SK-N-MC (cell line): ENCODE data around the gene GNA15.
A peak's percentile ranks its signal among the peaks of the same experiment; 100 is the strongest.

ENCODE experiments used
- DNase-seq: peaks from one replicate; pipeline ENCODE4 v3.0.0-alpha.2; 2011; ENCODE audit warnings: low read depth, low spot score
- H3K27ac ChIP-seq: fragments of 200-600 bp; sonication (generic); 2 replicates; pipeline ENCODE4 v1.5.1; 2016; ENCODE audit warnings: mixed run types
- H3K36me3 ChIP-seq: fragments of 200-600 bp; sonication (generic); 2 replicates; pipeline ENCODE4 v1.6.1; 2017; ENCODE audit warnings: antibody characterized with exemption, low read length, mixed read lengths; ENCODE audit not compliant: insufficient read depth
- H3K4me3 ChIP-seq: fragments of 200-600 bp; sonication (generic); 2 replicates; pipeline ENCODE4 v1.5.1; 2016
- H3K9ac ChIP-seq: fragments of 200-600 bp; sonication (generic); 2 replicates; pipeline ENCODE4 v1.8.0; 2017; ENCODE audit warnings: mixed run types, mixed read lengths; ENCODE audit not compliant: insufficient read length
- H3K9me3 ChIP-seq: fragments of 200-600 bp; sonication (generic); 2 replicates; pipeline ENCODE4 v1.6.1; 2017; ENCODE audit warnings: low read depth, mild to moderate bottlenecking, antibody characterized with exemption, low read length, moderate library complexity, mixed read lengths
- EZH2 ChIP-seq: fragments of 200-600 bp; sonication (generic); IDR thresholded peaks from one replicate; pipeline ENCODE4 v1.6.1; 2017; ENCODE audit warnings: antibody characterized with exemption
- FOXP2 ChIP-seq: optimal IDR thresholded peaks from 2 replicates; pipeline ENCODE3; 2011; ENCODE audit warnings: mild to moderate bottlenecking, moderate library complexity; ENCODE audit not compliant: insufficient read depth; ENCODE audit errors: extremely low read length, control extremely low read depth
- POLR2AphosphoS5 ChIP-seq: IDR thresholded peaks from 2 replicates; pipeline ENCODE4 v1.6.1; 2012; ENCODE audit warnings: mild to moderate bottlenecking, low read depth, low read length, borderline replicate concordance

GNA15 gene

GRCh38 chr19:3183721-3184641, 48.1 kb downstream of the GNA15 start:
- no peaks in the 10 kb centered on the region for H3K9me3 ChIP-seq
- H3K36me3 ChIP-seq = peaks cover 2% of the 10 kb centered on the region; the same call in 1 of the 2 replicates
- H3K27ac ChIP-seq = no peak overlapping the region
- no peak overlapping the region for H3K9ac ChIP-seq
- peak overlapping the region; percentile 93; the same call in 1 of the 2 replicates for H3K4me3 ChIP-seq
- DNase-seq = no peak
- TF ChIP-seq POLR2AphosphoS5 (no peak), EZH2 (no peak), FOXP2 (no peak)

GRCh38 chr19:3184847-3185460, 49.1 kb downstream of the GNA15 start:
- no peak for DNase-seq
- Histone ChIP-seq H3K36me3 (peaks cover 3% of the 10 kb centered on the region; the same call in 1 of the 2 replicates), H3K27ac (peak overlapping the region; percentile 73; the same call in 1 of the 2 replicates), H3K9me3 (no peaks in the 10 kb centered on the region), H3K9ac (peak overlapping the region; percentile 72), H3K4me3 (peak overlapping the region; percentile 93)
- TF ChIP-seq POLR2AphosphoS5 (no peak; the same call in 1 of the 2 replicates), FOXP2 (no peak), EZH2 (no peak)

- TF ChIP-seq FOXP2 (no peak), POLR2AphosphoS5 (peak; percentile 53; the same call in 1 of the 2 replicates)
- Histone ChIP-seq H3K27ac (peak within 1 kb of the TSS; percentile 73; the same call in 1 of the 2 replicates), H3K9ac (peak within 1 kb of the TSS; percentile 86), H3K4me3 (peak within 1 kb of the TSS; percentile 93), H3K36me3 (peaks cover 3% of the 10 kb centered on the region; the same call in 1 of the 2 replicates), H3K9me3 (no peaks in the 10 kb centered on the region)
- DNase-seq = peak; percentile 92
Observed at GRCh38 chr19:3185461-3186159, 49.8 kb downstream of the GNA15 start, which contains the start of gene NCLN. Gene NCLN (plus strand): TSS chr19:3185930. CDS start chr19:3186031, 101 bp downstream.

- TF ChIP-seq POLR2AphosphoS5 (no peak), EZH2 (no peak), FOXP2 (no peak)
- Histone ChIP-seq H3K36me3 (peaks cover 3% of the 10 kb centered on the region; the same call in 1 of the 2 replicates), H3K27ac (no peak overlapping the region), H3K9ac (peak overlapping the region; percentile 86), H3K9me3 (no peaks in the 10 kb centered on the region), H3K4me3 (peak overlapping the region; percentile 93)
- DNase-seq = no peak
Observed at GRCh38 chr19:3186160-3186688, 50.4 kb downstream of the GNA15 start.

GRCh38 chr19:3186891-3187661, 51.2 kb downstream of the GNA15 start:
- Histone ChIP-seq H3K9me3 (no peaks in the 10 kb centered on the region), H3K36me3 (peaks cover 3% of the 10 kb centered on the region; the same call in 1 of the 2 replicates), H3K27ac (no peak overlapping the region), H3K4me3 (peak overlapping the region; percentile 93), H3K9ac (peak overlapping the region; percentile 86)
- DNase-seq = no peak
- TF ChIP-seq FOXP2 = no peak
- no peak for TF ChIP-seq POLR2AphosphoS5
- TF ChIP-seq EZH2 = no peak

- peaks cover 3% of the 10 kb centered on the region; the same call in 1 of the 2 replicates for H3K36me3 ChIP-seq
- DNase-seq = no peak
Observed at GRCh38 chr19:3187662-3188511, 52.1 kb downstream of the GNA15 start.

More at GRCh38 chr19:3187662-3188511, 52.1 kb downstream of the GNA15 start:
- H3K9ac ChIP-seq = no peak overlapping the region
- TF ChIP-seq POLR2AphosphoS5 (no peak), FOXP2 (no peak), EZH2 (no peak)
- no peaks in the 10 kb centered on the region for H3K9me3 ChIP-seq
- no peak overlapping the region for H3K27ac ChIP-seq
- no peak overlapping the region for H3K4me3 ChIP-seq
